Ovary (tissue), 3 donors: ENCODE results near the gene ROBO3.

Experiments
- POLR2A ChIP-seq: fragments of 450-650 bp; IDR thresholded peaks from one replicate; pipeline ENCODE4 v1.6.1; 2017; ENCODE audit warnings: antibody characterized with exemption, mild to moderate bottlenecking, moderate library complexity
- TF ChIP-seq, protein P1 (sequence below), 3 donors: fragments of 450-650 bp in 2 of 3; fragments of 200-600 bp in 1 of 3; IDR thresholded peaks; one replicate each; pipeline versions ENCODE4 v1.5.1 to v1.8.0; 2016 to 2022; ENCODE audit warnings: antibody characterized with exemption in 3 of 3, mild to moderate bottlenecking in 1 of 3
- donor health status: DM: no; HTN: no; CAD: no.

- TF ChIP-seq, protein P1, sequence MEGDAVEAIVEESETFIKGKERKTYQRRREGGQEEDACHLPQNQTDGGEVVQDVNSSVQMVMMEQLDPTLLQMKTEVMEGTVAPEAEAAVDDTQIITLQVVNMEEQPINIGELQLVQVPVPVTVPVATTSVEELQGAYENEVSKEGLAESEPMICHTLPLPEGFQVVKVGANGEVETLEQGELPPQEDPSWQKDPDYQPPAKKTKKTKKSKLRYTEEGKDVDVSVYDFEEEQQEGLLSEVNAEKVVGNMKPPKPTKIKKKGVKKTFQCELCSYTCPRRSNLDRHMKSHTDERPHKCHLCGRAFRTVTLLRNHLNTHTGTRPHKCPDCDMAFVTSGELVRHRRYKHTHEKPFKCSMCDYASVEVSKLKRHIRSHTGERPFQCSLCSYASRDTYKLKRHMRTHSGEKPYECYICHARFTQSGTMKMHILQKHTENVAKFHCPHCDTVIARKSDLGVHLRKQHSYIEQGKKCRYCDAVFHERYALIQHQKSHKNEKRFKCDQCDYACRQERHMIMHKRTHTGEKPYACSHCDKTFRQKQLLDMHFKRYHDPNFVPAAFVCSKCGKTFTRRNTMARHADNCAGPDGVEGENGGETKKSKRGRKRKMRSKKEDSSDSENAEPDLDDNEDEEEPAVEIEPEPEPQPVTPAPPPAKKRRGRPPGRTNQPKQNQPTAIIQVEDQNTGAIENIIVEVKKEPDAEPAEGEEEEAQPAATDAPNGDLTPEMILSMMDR (IDR thresholded peaks at IDR 0.05), result no peak
- no peak for TF ChIP-seq POLR2A
These were observed 3.4 kb downstream of the ROBO3 start for GRCh38 chr11:124868331-124869274.
